GM18951 (cell line): ENCODE measurements around the gene GPS2.

Source experiments
- POLR2A ChIP-seq: IDR thresholded peaks from 4 replicates; pipeline ENCODE4 v1.6.1; 2011; ENCODE audit warnings: mild to moderate bottlenecking; ENCODE audit not compliant: insufficient read length, insufficient read depth; ENCODE audit errors: extremely low read depth
- in situ Hi-C: fragments of 300-500 bp; cut with MboI; formaldehyde crosslinking; loops from one replicate; pipeline ENCODE4 v1.12.0; 2022; ENCODE audit warnings: low sequenced_read_pairs, mixed read lengths, inconsistent platforms; ENCODE audit not compliant: unreplicated experiment

Gene GPS2

DNA sequence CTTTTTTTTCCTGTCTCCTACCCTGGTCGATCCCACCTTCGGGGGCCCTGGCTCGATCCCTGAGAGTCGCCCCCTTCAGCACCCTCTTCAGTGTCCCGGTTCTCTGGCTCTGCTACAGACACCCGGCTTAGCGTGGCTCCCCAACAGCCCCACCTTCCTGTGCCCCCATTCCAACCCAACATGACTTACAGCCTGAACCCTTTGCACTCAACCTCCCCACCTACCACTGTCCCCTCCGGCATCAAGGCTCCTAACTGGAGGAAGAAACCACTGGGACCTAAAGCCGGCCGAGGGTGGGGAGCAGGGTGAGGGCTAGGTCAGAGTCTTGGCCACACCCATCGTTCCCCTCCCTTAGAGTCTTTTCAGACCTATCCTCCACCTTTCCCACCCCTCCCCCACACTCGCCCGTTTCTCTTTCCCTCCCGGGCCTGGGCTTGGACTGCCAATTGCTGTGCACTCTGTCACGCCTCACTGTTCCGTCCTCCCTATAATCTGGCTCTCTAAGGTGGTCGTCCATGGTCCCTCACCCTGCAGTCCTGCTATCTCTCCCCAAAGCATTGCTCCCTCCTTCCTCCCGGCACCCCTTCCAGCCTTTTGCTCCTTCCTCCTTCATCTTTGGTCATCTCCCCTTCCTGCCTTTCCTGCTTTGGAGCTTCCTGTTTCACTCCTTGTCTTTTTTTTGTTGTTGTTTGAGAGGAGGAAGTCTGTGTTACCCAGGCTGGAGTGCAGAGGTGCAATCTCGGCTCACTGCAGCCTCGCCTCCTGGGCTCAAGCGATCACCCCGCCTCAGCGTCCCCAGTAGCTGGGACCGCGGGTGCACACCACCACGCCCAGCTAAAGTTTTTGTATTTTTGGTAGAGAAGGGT is 52.0 kb downstream of the GPS2 start:
- TF ChIP-seq POLR2A, result no peak

More for the DNA sequence above, 52.0 kb downstream of the GPS2 start:
- in situ Hi-C loops, result no loop called here
